ENCODE measurements around the gene C2CD2. TPM values are rescaled to one million over a fixed set of nuclear protein-coding genes. Genes with fewer than 3 reads are reported as not detected.

C2CD2 gene
- total RNA-seq, 2 experiments from 2014 or later = 8.2 to 8.8 TPM

DNA sequence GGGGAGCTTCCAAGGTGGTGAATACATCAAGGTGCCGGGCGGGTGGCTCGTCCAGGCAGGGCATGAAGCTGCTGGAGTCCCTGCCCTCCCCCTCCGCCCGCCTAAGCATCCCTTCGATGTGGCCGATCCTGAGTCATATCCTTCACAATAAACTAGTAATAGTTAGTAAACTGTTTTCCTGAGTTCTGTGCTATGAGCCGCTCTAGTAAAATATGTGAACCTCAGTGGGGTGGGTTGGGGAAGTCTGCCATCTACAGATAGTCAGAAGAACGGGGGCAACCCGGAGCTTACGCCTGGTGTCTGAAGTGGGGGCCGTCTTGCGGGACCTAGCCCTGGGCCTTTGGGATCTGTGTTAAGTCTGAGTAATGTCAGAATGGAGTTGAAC, 21.6 kb downstream of the C2CD2 start:
- Histone ChIP-seq H3K27ac (ENCODE audit: low read depth in 1 of 2, low read length in 2 of 2) (no peak overlapping the region), H3K4me1 (ENCODE audit: insufficient read depth, low read length) (peaks cover 20% of the 10 kb centered on the region), H3K27me3 (ENCODE audit: control insufficient read depth in 1 of 2, insufficient read depth in 2 of 2, low read length in 2 of 2) (peaks cover 0 to 2% of the 10 kb centered on the region in 2 experiments), H3K9me3 (ENCODE audit: control insufficient read depth in 1 of 2, insufficient read depth in 1 of 2, low read length in 2 of 2) (peaks cover 0 to 4% of the 10 kb centered on the region in 2 experiments), H3K36me3 (ENCODE audit: insufficient read depth, low read length) (no peaks in the 10 kb centered on the region), H3K4me3 (ENCODE audit: low read length) (no peak overlapping the region)
- ChIA-PET POLR2A (no interaction called here), CTCF (no interaction called here)
- ATAC-seq (ENCODE audit: poor library complexity) = no peak
- TF ChIP-seq, protein P1, sequence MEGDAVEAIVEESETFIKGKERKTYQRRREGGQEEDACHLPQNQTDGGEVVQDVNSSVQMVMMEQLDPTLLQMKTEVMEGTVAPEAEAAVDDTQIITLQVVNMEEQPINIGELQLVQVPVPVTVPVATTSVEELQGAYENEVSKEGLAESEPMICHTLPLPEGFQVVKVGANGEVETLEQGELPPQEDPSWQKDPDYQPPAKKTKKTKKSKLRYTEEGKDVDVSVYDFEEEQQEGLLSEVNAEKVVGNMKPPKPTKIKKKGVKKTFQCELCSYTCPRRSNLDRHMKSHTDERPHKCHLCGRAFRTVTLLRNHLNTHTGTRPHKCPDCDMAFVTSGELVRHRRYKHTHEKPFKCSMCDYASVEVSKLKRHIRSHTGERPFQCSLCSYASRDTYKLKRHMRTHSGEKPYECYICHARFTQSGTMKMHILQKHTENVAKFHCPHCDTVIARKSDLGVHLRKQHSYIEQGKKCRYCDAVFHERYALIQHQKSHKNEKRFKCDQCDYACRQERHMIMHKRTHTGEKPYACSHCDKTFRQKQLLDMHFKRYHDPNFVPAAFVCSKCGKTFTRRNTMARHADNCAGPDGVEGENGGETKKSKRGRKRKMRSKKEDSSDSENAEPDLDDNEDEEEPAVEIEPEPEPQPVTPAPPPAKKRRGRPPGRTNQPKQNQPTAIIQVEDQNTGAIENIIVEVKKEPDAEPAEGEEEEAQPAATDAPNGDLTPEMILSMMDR (IDR thresholded peaks at IDR 0.05) = no peak
- Mint-ChIP-seq H3K4me3 (no peak overlapping the region), H3K36me3 (ENCODE audit: low read depth) (no peaks in the 10 kb centered on the region), H3K27ac (no peak overlapping the region), H3K9me3 (no peaks in the 10 kb centered on the region), H3K4me1 (ENCODE audit: low read depth) (peaks cover 26% of the 10 kb centered on the region), H3K27me3 (peaks cover 7% of the 10 kb centered on the region)
- intact Hi-C loops (cut with DNase I, micrococcal nuclease) = loop anchor here in 1 of 2 experiments (5.0 kb wide), 1 partner anchor 115 kb away; no protein-coding TSS in a partner anchor
- no peak for DNase-seq

DNA sequence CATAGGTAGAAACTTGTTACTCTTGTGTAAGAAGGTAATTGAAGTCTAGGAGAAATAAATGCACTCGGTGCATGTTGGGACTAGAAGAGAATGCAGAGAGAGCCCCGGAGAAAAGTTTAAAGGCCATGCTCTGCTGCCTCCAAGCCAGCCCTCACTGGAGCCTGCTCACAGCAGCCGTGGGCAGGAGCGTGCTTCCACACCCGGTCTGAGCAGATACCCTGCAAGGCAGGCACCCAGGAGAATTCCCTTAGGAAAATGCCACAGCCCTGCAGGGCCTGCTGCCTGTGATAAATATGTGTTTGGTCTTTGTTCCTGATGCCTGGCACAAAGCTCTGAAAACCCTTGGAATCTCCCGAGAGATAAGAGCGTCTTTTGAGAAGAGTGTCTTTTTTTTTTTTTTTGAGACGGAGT, 22.8 kb downstream of the C2CD2 start:
- H3K27me3 Mint-ChIP-seq = peaks cover 7% of the 10 kb centered on the region
- TF ChIP-seq, protein P1 (IDR thresholded peaks at IDR 0.05) = no peak
- Histone ChIP-seq H3K27ac (ENCODE audit: low read depth in 1 of 2, low read length in 2 of 2) (no peak overlapping the region), H3K36me3 (ENCODE audit: insufficient read depth, low read length) (no peaks in the 10 kb centered on the region), H3K4me3 (ENCODE audit: low read length) (no peak overlapping the region), H3K4me1 (ENCODE audit: insufficient read depth, low read length) (peaks cover 25% of the 10 kb centered on the region), H3K27me3 (ENCODE audit: control insufficient read depth in 1 of 2, insufficient read depth in 2 of 2, low read length in 2 of 2) (peaks cover 0 to 2% of the 10 kb centered on the region in 2 experiments), H3K9me3 (ENCODE audit: control insufficient read depth in 1 of 2, insufficient read depth in 1 of 2, low read length in 2 of 2) (peaks cover 0 to 4% of the 10 kb centered on the region in 2 experiments)
- intact Hi-C loops (cut with DNase I, micrococcal nuclease) = loop anchor here in 1 of 2 experiments (5.0 kb wide), 1 partner anchor 114 kb away; no protein-coding TSS in a partner anchor
- no peak overlapping the region for H3K4me3 Mint-ChIP-seq
- H3K27ac Mint-ChIP-seq = no peak overlapping the region
- ChIA-PET POLR2A (no interaction called here), CTCF (no interaction called here)
- peaks cover 35% of the 10 kb centered on the region for H3K4me1 Mint-ChIP-seq (ENCODE audit: low read depth)
- ATAC-seq (ENCODE audit: poor library complexity) (no peak), DNase-seq (no peak)
- H3K36me3 Mint-ChIP-seq (ENCODE audit: low read depth) = peaks cover 7% of the 10 kb centered on the region
- H3K9me3 Mint-ChIP-seq = no peaks in the 10 kb centered on the region

DNA sequence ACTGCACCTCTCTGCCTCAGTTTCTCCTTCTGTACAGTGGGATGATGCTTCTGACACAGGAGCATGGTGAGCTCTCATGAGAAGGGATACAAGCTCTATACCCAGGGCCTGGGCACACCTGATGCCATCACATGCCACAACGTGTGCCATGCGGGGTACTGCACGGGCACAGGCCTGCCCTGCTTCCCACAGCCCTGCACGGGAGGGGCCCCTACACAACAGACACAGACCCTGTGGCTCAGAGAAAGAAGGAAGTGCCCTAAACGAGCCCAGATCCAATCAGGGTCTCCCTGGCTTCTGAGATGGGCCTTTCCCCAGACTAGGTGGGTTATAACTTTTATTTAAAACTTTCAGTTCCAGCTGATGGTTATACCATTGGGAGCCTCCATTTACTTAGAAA, 24.6 kb downstream of the C2CD2 start:
- Histone ChIP-seq H3K4me3 (ENCODE audit: low read length) (no peak overlapping the region), H3K27ac (ENCODE audit: low read depth in 1 of 2, low read length in 2 of 2) (no peak overlapping the region), H3K4me1 (ENCODE audit: insufficient read depth, low read length) (peaks cover 43% of the 10 kb centered on the region), H3K9me3 (ENCODE audit: control insufficient read depth in 1 of 2, insufficient read depth in 1 of 2, low read length in 2 of 2) (peaks cover 0 to 4% of the 10 kb centered on the region in 2 experiments), H3K36me3 (ENCODE audit: insufficient read depth, low read length) (no peaks in the 10 kb centered on the region), H3K27me3 (ENCODE audit: control insufficient read depth in 1 of 2, insufficient read depth in 2 of 2, low read length in 2 of 2) (peaks cover 0 to 2% of the 10 kb centered on the region in 2 experiments)
- Mint-ChIP-seq H3K36me3 (ENCODE audit: low read depth) (peaks cover 9% of the 10 kb centered on the region), H3K27me3 (peaks cover 7% of the 10 kb centered on the region), H3K4me1 (ENCODE audit: low read depth) (peaks cover 53% of the 10 kb centered on the region), H3K4me3 (no peak overlapping the region), H3K27ac (peak overlapping the region; percentile 95), H3K9me3 (no peaks in the 10 kb centered on the region)
- ATAC-seq (ENCODE audit: poor library complexity) (no peak), DNase-seq (no peak)
- TF ChIP-seq, protein P1 (IDR thresholded peaks at IDR 0.05) = no peak
- intact Hi-C loops (cut with DNase I, micrococcal nuclease) = loop anchor here in 1 of 2 experiments (5.0 kb wide), 1 partner anchor 83 kb away; the partner anchor contains the start of gene ZBTB21
- POLR2A ChIA-PET = interaction anchor here (1.0 to 4.4 kb wide), 4 partner anchors 11 to 135 kb away, joined by 3 to 44 read pairs (median 5); partner anchors contain the start of gene PRDM15
- CTCF ChIA-PET = no interaction called here
